ENCODE data around the gene COL7A1. TPM values are rescaled to one million over a fixed set of nuclear protein-coding genes. Genes with fewer than 3 reads are reported as not detected.
"Not testable (repeated sequence)": the region's sequence is repeated elsewhere in the genome, so short reads cannot be mapped to it uniquely, and the experiment has no call there.

COL7A1 gene
- total RNA-seq, 2 donors from 2014 or later, result 15.7 to 16.6 TPM

DNA sequence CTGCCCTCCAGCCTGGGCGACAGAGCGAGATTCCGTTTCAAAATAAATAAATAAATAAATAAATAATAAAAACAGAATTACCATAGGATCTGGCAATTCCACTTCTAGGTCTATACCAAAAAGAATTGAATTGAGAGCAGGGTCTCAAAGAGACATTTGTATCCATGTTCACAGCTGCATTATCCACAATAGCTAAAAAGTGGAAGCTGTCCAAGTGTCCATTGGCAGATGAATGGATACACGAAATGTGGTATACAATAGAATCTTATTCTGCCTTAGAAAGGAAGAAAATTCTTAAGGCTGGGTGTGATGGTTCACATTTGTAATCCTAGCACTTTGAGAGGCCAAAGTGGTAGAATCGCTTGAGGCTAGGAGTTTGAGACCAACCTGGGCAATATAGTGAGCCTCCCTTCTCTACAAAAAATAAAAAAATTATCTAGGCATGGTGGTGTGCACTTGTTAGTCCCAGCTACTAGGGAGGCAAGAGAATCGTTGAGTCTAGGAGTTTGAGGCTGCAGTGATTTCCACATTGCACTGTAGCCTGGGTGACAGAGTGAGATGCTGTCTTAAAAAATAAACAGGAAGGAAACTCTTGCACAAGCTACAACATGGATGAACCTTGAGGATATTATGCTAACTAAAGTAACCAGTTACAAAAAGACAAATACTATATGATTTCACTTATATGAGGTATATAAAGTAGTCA, 62.7 kb downstream of the COL7A1 start:
- TF ChIP-seq, protein P1, sequence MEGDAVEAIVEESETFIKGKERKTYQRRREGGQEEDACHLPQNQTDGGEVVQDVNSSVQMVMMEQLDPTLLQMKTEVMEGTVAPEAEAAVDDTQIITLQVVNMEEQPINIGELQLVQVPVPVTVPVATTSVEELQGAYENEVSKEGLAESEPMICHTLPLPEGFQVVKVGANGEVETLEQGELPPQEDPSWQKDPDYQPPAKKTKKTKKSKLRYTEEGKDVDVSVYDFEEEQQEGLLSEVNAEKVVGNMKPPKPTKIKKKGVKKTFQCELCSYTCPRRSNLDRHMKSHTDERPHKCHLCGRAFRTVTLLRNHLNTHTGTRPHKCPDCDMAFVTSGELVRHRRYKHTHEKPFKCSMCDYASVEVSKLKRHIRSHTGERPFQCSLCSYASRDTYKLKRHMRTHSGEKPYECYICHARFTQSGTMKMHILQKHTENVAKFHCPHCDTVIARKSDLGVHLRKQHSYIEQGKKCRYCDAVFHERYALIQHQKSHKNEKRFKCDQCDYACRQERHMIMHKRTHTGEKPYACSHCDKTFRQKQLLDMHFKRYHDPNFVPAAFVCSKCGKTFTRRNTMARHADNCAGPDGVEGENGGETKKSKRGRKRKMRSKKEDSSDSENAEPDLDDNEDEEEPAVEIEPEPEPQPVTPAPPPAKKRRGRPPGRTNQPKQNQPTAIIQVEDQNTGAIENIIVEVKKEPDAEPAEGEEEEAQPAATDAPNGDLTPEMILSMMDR (conservative IDR thresholded peaks at IDR 0.05), result no peak
- Histone ChIP-seq H3K9me3 (ENCODE audit: control insufficient read depth, low read length) (no peaks in the 10 kb centered on the region), H3K36me3 (ENCODE audit: control insufficient read depth, insufficient read depth, low read length) (no peaks in the 10 kb centered on the region), H3K27me3 (ENCODE audit: control insufficient read depth, insufficient read depth, low read length, poor library complexity, severe bottlenecking) (no peaks in the 10 kb centered on the region), H3K27ac (ENCODE audit: low read depth, low read length) (no peak overlapping the region), H3K9ac (ENCODE audit: extremely low read depth, low read length, poor library complexity, severe bottlenecking) (no peak overlapping the region), H3K4me1 (ENCODE audit: control insufficient read depth, insufficient read depth, low read length) (no peaks in the 10 kb centered on the region), H3K4me3 (ENCODE audit: low read length) (no peak overlapping the region)
- Mint-ChIP-seq H3K4me3 (no peak overlapping the region), H3K9me3 (no peaks in the 10 kb centered on the region), H3K4me1 (no peaks in the 10 kb centered on the region), H3K27me3 (ENCODE audit: insufficient read depth) (no peaks in the 10 kb centered on the region), H3K27ac (no peak overlapping the region), H3K36me3 (ENCODE audit: low read depth) (peaks cover 31% of the 10 kb centered on the region)
- 93 to 100% methylated on average over 2 to 3 of the region's 6 CpGs for WGBS, 2 experiments (ENCODE audit: insufficient coverage in 1 of 2, insufficient read length in 1 of 2)
- no peak for DNase-seq

DNA sequence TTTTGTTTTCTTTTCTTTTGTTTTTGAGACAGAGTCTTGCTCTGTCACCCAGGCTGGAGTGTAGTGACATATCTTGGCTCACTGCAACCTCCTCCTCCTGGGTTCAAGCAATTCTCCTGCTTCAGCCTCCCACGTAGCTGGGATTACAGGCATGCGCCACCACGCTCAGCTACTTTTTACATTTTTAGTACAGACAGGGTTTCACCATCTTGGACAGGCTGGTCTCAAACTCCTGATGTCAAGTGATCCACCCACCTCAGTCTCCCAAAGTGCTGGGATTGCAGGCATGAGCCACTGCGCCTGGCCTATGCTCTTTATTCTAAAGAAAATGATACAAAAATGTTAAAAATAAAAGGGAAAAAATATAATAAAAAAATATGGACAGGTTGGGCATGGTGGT, 64.4 kb downstream of the COL7A1 start:
- not testable (repeated sequence) for H3K9me3 ChIP-seq (ENCODE audit: control insufficient read depth, low read length); H3K27me3 ChIP-seq (ENCODE audit: control insufficient read depth, insufficient read depth, low read length, poor library complexity, severe bottlenecking); H3K27ac ChIP-seq (ENCODE audit: low read depth, low read length); H3K4me3 Mint-ChIP-seq; H3K4me1 ChIP-seq (ENCODE audit: control insufficient read depth, insufficient read depth, low read length); DNase-seq; H3K36me3 ChIP-seq (ENCODE audit: control insufficient read depth, insufficient read depth, low read length); H3K9me3 Mint-ChIP-seq; H3K9ac ChIP-seq (ENCODE audit: extremely low read depth, low read length, poor library complexity, severe bottlenecking); H3K4me1 Mint-ChIP-seq; H3K27ac Mint-ChIP-seq; H3K4me3 ChIP-seq (ENCODE audit: low read length); H3K27me3 Mint-ChIP-seq (ENCODE audit: insufficient read depth)
- WGBS, 2 experiments (ENCODE audit: insufficient coverage in 1 of 2, insufficient read length in 1 of 2), result 90 to 94% methylated on average over 3 to 4 of the region's 4 CpGs
- H3K36me3 Mint-ChIP-seq (ENCODE audit: low read depth), result peaks cover 29% of the 10 kb centered on the region

DNA sequence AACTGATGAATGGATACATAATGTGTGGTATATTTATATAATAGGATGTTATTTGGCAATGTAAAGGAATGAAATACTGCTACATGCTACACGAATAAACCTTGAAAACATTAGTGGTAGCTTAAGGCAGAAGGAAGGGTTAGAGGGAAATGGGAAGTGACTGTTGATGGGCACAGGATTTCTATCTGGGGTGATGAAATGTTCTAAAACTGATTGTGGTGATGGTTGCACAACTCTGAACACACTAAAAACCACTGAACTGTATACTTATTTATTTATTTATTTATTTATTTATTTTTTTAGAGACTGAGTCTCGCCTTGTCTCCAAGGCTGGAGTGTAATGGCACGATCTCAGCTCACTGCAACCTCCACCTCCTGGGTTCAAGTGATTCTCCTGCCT, 66.4 kb downstream of the COL7A1 start:
- Histone ChIP-seq H3K9ac (ENCODE audit: extremely low read depth, low read length, poor library complexity, severe bottlenecking) (no peak overlapping the region), H3K9me3 (ENCODE audit: control insufficient read depth, low read length) (no peaks in the 10 kb centered on the region), H3K4me1 (ENCODE audit: control insufficient read depth, insufficient read depth, low read length) (no peaks in the 10 kb centered on the region), H3K27me3 (ENCODE audit: control insufficient read depth, insufficient read depth, low read length, poor library complexity, severe bottlenecking) (no peaks in the 10 kb centered on the region), H3K27ac (ENCODE audit: low read depth, low read length) (no peak overlapping the region), H3K4me3 (ENCODE audit: low read length) (no peak overlapping the region), H3K36me3 (ENCODE audit: control insufficient read depth, insufficient read depth, low read length) (no peaks in the 10 kb centered on the region)
- no peak overlapping the region for H3K4me3 Mint-ChIP-seq
- TF ChIP-seq, protein P1 (conservative IDR thresholded peaks at IDR 0.05), result no peak
- peaks cover 22% of the 10 kb centered on the region for H3K36me3 Mint-ChIP-seq (ENCODE audit: low read depth)
- H3K9me3 Mint-ChIP-seq, result no peaks in the 10 kb centered on the region
- no peak for DNase-seq
- no peak overlapping the region for H3K27ac Mint-ChIP-seq
- no peaks in the 10 kb centered on the region for H3K27me3 Mint-ChIP-seq (ENCODE audit: insufficient read depth)
- 91 to 100% methylated on average over 1 to 3 of the region's 3 CpGs for WGBS, 2 experiments (ENCODE audit: insufficient coverage in 1 of 2, insufficient read length in 1 of 2)
- H3K4me1 Mint-ChIP-seq, result no peaks in the 10 kb centered on the region

DNA sequence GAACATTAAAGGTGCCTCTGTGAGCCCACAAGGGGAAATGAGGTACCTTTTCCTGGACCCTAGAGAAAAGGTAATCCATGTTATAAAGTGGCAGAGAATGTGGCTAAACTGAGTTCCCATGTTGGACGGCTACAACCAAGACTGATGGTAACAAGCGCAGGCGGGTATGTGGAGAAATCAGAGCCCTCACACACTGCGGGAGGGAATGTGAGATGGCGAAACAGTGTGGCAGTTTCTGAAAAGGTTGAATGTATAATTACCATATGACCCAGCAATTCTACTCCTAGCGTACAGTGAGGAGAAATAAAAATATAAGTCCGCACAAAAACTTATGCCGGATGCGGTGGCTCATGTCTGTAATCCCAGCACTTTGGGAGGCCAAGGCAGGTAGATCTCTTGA, 67.1 kb downstream of the COL7A1 start:
- Mint-ChIP-seq H3K4me1 (no peaks in the 10 kb centered on the region), H3K36me3 (ENCODE audit: low read depth) (peaks cover 19% of the 10 kb centered on the region), H3K4me3 (no peak overlapping the region), H3K27ac (no peak overlapping the region), H3K27me3 (ENCODE audit: insufficient read depth) (no peaks in the 10 kb centered on the region), H3K9me3 (no peaks in the 10 kb centered on the region)
- Histone ChIP-seq H3K4me1 (ENCODE audit: control insufficient read depth, insufficient read depth, low read length) (no peaks in the 10 kb centered on the region), H3K9me3 (ENCODE audit: control insufficient read depth, low read length) (no peaks in the 10 kb centered on the region), H3K9ac (ENCODE audit: extremely low read depth, low read length, poor library complexity, severe bottlenecking) (no peak overlapping the region), H3K4me3 (ENCODE audit: low read length) (no peak overlapping the region), H3K36me3 (ENCODE audit: control insufficient read depth, insufficient read depth, low read length) (no peaks in the 10 kb centered on the region), H3K27me3 (ENCODE audit: control insufficient read depth, insufficient read depth, low read length, poor library complexity, severe bottlenecking) (no peaks in the 10 kb centered on the region), H3K27ac (ENCODE audit: low read depth, low read length) (no peak overlapping the region)
- no peak for DNase-seq
- TF ChIP-seq, protein P1 (conservative IDR thresholded peaks at IDR 0.05), result no peak
- WGBS, 2 experiments (ENCODE audit: insufficient coverage in 1 of 2, insufficient read length in 1 of 2), result 95 to 99% methylated on average over 9 of the region's 9 CpGs
